ENCODE measurements around the gene GBF1. TPM values are rescaled to one million over a fixed set of nuclear protein-coding genes. Genes with fewer than 3 reads are reported as not detected.

The GBF1 gene
- total and polyA plus RNA-seq, 10 of the 15 experiments (the other 5 are each of a cell fraction or from before 2014, with no cell fraction given): 0.82 to 42.0 (median 21.8) TPM

GRCh38 chr10:102394801-102395399 lies 149.6 kb downstream of the GBF1 start (continued):
- no peak; the same call in 1 of the 2 replicates for TF ChIP-seq CHD1 (IDR thresholded peaks at IDR 0.05; ENCODE audit: low read depth, low read length)
- TF ChIP-seq GABPA (IDR thresholded peaks at IDR 0.05; ENCODE audit: low read depth): no peak
- TF ChIP-seq NFYB (IDR thresholded peaks at IDR 0.05; ENCODE audit: insufficient read depth, low read depth, low read length): no peak
- TF ChIP-seq ZNF274 (IDR thresholded peaks at IDR 0.05; ENCODE audit: insufficient read depth, insufficient read length): no peak
- no peak for TF ChIP-seq E2F4 (IDR thresholded peaks at IDR 0.05; ENCODE audit: low read depth, low read length)
- TF ChIP-seq NKRF (conservative IDR thresholded peaks at IDR 0.05): 0 out of 2 replicates have a peak, but pooled peaks have one; percentile 61
- no peak for TF ChIP-seq KDM1A (IDR thresholded peaks at IDR 0.05; ENCODE audit: borderline replicate concordance)
- TF ChIP-seq, protein P1, sequence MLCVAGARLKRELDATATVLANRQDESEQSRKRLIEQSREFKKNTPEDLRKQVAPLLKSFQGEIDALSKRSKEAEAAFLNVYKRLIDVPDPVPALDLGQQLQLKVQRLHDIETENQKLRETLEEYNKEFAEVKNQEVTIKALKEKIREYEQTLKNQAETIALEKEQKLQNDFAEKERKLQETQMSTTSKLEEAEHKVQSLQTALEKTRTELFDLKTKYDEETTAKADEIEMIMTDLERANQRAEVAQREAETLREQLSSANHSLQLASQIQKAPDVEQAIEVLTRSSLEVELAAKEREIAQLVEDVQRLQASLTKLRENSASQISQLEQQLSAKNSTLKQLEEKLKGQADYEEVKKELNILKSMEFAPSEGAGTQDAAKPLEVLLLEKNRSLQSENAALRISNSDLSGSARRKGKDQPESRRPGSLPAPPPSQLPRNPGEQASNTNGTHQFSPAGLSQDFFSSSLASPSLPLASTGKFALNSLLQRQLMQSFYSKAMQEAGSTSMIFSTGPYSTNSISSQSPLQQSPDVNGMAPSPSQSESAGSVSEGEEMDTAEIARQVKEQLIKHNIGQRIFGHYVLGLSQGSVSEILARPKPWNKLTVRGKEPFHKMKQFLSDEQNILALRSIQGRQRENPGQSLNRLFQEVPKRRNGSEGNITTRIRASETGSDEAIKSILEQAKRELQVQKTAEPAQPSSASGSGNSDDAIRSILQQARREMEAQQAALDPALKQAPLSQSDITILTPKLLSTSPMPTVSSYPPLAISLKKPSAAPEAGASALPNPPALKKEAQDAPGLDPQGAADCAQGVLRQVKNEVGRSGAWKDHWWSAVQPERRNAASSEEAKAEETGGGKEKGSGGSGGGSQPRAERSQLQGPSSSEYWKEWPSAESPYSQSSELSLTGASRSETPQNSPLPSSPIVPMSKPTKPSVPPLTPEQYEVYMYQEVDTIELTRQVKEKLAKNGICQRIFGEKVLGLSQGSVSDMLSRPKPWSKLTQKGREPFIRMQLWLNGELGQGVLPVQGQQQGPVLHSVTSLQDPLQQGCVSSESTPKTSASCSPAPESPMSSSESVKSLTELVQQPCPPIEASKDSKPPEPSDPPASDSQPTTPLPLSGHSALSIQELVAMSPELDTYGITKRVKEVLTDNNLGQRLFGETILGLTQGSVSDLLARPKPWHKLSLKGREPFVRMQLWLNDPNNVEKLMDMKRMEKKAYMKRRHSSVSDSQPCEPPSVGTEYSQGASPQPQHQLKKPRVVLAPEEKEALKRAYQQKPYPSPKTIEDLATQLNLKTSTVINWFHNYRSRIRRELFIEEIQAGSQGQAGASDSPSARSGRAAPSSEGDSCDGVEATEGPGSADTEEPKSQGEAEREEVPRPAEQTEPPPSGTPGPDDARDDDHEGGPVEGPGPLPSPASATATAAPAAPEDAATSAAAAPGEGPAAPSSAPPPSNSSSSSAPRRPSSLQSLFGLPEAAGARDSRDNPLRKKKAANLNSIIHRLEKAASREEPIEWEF (IDR thresholded peaks at IDR 0.05; ENCODE audit: insufficient replicate concordance, low read depth, low read length): no peak
- no peak for TF ChIP-seq FOS (IDR thresholded peaks at IDR 0.05; ENCODE audit: borderline replicate concordance, extremely low read depth, insufficient read length)
- TF ChIP-seq RAD21 (IDR thresholded peaks at IDR 0.05; ENCODE audit: insufficient read depth, low read depth, low read length): no peak
- no peak for TF ChIP-seq FOXK2 (IDR thresholded peaks at IDR 0.05)
- TF ChIP-seq IKZF2 (IDR thresholded peaks at IDR 0.05): no peak
- no peak for TF ChIP-seq TARDBP (IDR thresholded peaks at IDR 0.05; ENCODE audit: borderline replicate concordance)
- TF ChIP-seq PML (IDR thresholded peaks at IDR 0.05; ENCODE audit: low read length): no peak
- no peak for TF ChIP-seq TCF7 (IDR thresholded peaks at IDR 0.05; ENCODE audit: borderline replicate concordance)
- TF ChIP-seq, protein P2, sequence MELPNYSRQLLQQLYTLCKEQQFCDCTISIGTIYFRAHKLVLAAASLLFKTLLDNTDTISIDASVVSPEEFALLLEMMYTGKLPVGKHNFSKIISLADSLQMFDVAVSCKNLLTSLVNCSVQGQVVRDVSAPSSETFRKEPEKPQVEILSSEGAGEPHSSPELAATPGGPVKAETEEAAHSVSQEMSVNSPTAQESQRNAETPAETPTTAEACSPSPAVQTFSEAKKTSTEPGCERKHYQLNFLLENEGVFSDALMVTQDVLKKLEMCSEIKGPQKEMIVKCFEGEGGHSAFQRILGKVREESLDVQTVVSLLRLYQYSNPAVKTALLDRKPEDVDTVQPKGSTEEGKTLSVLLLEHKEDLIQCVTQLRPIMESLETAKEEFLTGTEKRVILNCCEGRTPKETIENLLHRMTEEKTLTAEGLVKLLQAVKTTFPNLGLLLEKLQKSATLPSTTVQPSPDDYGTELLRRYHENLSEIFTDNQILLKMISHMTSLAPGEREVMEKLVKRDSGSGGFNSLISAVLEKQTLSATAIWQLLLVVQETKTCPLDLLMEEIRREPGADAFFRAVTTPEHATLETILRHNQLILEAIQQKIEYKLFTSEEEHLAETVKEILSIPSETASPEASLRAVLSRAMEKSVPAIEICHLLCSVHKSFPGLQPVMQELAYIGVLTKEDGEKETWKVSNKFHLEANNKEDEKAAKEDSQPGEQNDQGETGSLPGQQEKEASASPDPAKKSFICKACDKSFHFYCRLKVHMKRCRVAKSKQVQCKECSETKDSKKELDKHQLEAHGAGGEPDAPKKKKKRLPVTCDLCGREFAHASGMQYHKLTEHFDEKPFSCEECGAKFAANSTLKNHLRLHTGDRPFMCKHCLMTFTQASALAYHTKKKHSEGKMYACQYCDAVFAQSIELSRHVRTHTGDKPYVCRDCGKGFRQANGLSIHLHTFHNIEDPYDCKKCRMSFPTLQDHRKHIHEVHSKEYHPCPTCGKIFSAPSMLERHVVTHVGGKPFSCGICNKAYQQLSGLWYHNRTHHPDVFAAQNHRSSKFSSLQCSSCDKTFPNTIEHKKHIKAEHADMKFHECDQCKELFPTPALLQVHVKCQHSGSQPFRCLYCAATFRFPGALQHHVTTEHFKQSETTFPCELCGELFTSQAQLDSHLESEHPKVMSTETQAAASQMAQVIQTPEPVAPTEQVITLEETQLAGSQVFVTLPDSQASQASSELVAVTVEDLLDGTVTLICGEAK (IDR thresholded peaks at IDR 0.05; ENCODE audit: borderline replicate concordance): no peak
- TF ChIP-seq ZSCAN29 (IDR thresholded peaks at IDR 0.05): 0 out of 2 replicates have a peak, but pooled peaks have one; percentile 23
- no peak for TF ChIP-seq KLF5 (IDR thresholded peaks at IDR 0.05; ENCODE audit: partially characterized antibody)
- TF ChIP-seq NBN (IDR thresholded peaks at IDR 0.05): no peak; the same call in 1 of the 2 replicates

Measured in GM12878 (cell line).